GM12873 (cell line): ENCODE data around the gene NDRG3.
A peak's percentile ranks its signal among the peaks of the same experiment; 100 is the strongest.

Experiments used
- TF ChIP-seq, protein P1 (sequence below): IDR thresholded peaks from 2 replicates; pipeline ENCODE4 v1.5.1; 2012; ENCODE audit warnings: low read depth, mild to moderate bottlenecking, moderate library complexity, low read length, control low read depth; ENCODE audit not compliant: insufficient read depth; ENCODE audit errors: missing control alignments

NDRG3 gene

DNA sequence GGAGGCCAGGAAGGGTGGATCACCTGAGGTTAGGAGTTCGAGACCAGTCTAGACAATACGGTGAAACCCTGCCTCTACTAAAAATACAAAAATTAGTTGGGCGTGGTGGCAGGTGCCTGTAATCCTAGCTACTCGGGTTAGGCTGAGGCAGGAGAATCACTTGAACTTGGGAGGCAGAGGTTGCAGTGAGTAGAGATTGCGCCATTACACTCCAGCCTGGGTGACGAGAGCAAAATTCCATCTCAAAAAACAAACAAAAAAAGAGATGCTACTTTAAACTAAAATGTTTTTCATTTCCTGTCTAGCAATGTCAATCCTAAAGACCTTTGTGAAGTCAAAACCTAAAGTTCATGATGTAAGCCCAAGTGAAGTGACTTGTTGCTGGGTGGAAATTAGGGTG is 14.8 kb upstream of the NDRG3 start:
- TF ChIP-seq, protein P1, sequence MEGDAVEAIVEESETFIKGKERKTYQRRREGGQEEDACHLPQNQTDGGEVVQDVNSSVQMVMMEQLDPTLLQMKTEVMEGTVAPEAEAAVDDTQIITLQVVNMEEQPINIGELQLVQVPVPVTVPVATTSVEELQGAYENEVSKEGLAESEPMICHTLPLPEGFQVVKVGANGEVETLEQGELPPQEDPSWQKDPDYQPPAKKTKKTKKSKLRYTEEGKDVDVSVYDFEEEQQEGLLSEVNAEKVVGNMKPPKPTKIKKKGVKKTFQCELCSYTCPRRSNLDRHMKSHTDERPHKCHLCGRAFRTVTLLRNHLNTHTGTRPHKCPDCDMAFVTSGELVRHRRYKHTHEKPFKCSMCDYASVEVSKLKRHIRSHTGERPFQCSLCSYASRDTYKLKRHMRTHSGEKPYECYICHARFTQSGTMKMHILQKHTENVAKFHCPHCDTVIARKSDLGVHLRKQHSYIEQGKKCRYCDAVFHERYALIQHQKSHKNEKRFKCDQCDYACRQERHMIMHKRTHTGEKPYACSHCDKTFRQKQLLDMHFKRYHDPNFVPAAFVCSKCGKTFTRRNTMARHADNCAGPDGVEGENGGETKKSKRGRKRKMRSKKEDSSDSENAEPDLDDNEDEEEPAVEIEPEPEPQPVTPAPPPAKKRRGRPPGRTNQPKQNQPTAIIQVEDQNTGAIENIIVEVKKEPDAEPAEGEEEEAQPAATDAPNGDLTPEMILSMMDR, result no peak

DNA sequence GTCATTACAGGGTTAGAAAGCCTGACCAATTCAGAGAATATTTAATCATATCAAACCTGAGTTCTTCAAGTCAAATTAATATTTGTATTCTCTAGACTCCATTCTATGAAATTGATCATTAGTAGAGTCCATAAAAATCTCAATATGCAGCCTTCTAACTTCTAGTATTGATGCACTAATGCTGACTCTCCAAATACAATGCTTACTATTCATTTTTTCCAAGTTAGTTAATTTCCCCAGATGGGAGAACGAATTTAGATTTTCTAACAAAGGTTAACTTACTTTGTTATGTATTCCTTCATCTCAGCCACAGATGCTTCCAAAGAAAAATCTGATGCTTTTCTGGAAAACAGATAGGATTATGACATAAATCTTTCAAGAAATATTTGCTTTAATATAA is 12.4 kb upstream of the NDRG3 start:
- TF ChIP-seq, protein P1, result no peak

DNA sequence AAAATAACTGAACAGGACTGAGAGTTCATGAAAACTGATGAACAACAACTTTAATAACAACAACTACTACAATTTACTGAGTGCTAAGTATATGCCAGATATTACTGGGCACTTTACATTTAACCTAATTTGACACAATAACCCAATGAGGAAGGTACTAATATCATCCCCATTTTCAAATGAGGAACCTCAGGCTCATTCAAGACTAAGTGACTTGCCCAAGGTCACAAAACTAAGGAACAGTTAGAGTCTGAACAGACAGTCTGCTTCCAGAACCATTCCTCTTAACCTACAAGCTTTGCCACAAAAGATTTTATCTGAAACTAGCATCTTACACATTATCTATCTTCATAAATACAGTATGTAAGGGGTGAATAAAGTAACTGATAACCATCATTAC is 10.6 kb upstream of the NDRG3 start:
- TF ChIP-seq, protein P1, result no peak

DNA sequence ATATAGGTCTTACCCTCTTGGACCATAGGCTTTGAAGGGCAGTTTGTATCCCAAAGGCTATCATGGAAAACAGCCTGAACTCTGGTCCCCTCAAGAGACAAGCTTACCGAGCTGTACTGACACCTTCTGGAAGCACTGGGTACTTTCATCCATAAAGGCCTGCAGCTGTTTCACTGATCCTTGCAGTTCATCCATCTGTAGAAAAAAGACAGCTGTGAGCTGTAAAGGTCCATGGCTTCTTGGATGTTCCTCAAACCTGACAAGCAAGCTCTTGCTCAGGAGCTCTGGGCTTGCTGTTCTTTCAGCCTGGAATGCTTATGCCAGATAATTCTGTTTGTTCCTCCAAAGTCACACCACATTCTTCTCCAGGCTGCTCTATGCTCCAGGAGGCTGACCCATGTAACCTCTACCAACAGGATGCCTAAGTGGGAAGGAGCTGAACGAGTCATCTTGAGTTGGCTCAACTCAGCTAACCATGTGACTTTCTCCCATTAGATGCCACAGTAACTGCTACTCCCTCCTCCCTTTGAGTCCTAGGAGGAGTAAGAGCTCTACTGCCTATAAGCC is 8.8 kb upstream of the NDRG3 start:
- TF ChIP-seq, protein P1, result peak; percentile 88

DNA sequence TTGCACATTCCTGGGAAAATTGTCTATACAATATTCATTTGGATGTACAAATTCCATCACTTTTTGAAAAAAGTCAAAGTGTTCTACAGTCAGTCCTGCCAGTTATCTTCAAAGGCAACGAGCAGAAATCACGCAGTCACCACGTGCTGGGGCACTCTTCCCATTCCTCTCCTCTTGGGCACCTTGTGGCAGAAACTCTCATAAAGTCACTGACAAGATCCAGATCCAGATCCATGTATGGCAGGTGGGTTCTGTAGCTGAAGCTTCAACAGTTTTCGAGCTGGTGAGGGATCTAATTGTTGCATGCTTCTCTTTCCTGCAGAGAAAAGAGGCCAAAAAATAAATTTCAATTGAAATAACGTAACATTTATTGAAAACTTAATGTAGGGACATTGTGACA is 6.7 kb upstream of the NDRG3 start:
- TF ChIP-seq, protein P1, result no peak

DNA sequence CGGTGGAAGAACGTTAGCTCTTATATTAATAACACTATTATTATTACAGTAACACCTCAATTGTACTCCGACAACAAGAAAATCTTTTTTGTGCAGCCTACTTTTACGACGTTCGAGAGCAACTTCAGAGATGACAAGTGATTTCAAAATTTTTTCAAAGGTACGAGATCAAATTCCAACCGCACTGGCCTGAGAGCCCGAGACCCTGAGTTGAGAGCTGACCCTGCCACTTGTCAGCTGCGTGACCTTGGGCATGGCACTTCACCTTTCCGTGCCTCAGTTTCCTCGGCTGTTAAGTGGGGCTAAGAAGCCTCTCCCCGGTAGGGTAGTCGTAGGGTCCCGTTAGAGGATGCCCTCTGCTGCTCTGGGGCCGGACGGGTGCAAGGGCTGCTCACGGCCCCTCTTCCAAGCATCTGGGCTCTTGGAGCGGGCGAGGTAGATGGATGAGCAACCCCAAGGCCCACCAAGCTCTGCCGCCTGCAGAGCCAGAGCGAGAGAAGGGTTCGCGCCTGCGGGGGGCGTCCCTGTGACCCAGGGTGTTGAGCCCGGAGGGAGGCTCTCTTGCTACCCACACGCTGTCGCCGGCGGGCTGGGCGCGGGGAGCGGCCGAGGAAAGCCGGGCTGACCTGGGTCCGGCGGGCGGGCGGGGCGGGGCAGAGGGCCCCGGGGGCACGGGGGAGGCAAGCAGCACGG is 510 bp downstream of the NDRG3 start:
- TF ChIP-seq, protein P1, result no peak

DNA sequence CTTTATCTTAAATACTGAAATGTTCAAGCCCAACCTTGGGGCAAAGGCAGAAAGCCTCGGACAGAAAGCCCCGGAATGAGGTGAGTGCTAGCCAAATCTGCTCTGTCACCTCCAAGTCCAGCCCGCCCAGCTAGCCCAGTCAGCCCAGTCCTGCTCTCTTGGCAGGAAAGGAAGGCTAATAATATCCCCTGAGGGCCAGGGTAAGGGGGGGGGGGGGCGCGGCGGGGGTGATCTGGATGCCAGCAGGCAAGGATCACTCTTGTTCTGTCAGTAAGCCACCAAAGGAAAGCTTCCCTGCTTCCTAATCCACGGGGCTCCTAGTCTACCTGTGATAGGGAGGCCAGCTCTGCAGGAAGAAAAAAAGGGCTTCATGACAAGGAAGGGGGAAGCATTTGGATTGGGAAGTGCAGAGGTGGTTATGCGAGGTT is 1.1 kb downstream of the NDRG3 start:
- TF ChIP-seq, protein P1, result no peak
